ENCODE data around the gene COL24A1.

Gene COL24A1

DNA sequence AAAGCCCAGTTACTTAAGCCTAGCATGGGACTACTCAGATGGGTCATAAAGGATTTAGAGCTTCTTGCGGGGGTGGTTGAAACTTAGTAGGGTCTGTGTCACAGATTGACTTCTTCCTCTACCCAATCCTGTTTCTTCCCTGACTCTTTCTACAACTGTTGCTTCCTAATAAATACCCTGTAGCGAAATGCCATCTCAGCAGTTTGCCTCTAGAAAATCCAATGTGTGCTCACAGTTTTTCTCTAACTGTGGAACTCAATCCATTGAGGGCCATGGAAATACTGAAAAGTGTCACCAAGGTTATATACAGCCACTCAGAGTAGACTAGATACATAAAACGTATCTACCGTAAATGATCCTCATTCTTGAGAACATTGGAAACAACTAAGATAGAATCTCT is 217.7 kb downstream of the COL24A1 start:
- Histone ChIP-seq H3K79me2 (ENCODE audit: control insufficient read depth, insufficient read depth, low read length, poor library complexity) (no peaks in the 10 kb centered on the region), H3K4me3 (ENCODE audit: low read depth, low read length) (no peak overlapping the region), H3K79me1 (ENCODE audit: low read length) (no peaks in the 10 kb centered on the region), H3K18ac (ENCODE audit: low read length) (no peak overlapping the region), H3K27me3 (ENCODE audit: insufficient read depth, low read length) (no peaks in the 10 kb centered on the region), H2AFZ (ENCODE audit: insufficient read depth, low read length, poor library complexity) (no peak overlapping the region), H4K91ac (ENCODE audit: low read depth, low read length) (no peak overlapping the region), H3K14ac (ENCODE audit: low read length) (no peak overlapping the region), H3K9ac (ENCODE audit: low read length) (no peak overlapping the region), H3K27ac (ENCODE audit: low read depth, low read length) (no peak overlapping the region), H3K23ac (ENCODE audit: low read length) (no peak overlapping the region), H3K36me3 (ENCODE audit: control insufficient read depth in 1 of 2, insufficient read depth in 2 of 2, low read length in 2 of 2) (no peaks in the 10 kb centered on the region), H3K9me3 (ENCODE audit: insufficient read depth, low read depth, low read length) (no peaks in the 10 kb centered on the region), H2BK5ac (ENCODE audit: low read depth, low read length, poor library complexity) (no peak overlapping the region), H3K4me2 (ENCODE audit: low read length) (no peak overlapping the region), H2BK12ac (ENCODE audit: low read length) (no peak overlapping the region), H3K4ac (ENCODE audit: low read depth, low read length) (no peak overlapping the region), H4K8ac (ENCODE audit: low read depth, low read length) (no peak overlapping the region), H4K12ac (ENCODE audit: low read depth, low read length) (no peak overlapping the region), H2AK5ac (ENCODE audit: low read length) (no peak overlapping the region), H3K4me1 (ENCODE audit: control insufficient read depth in 1 of 2, insufficient read depth in 2 of 2, low read length in 2 of 2) (no peaks in the 10 kb centered on the region), H2BK120ac (ENCODE audit: insufficient read depth, low read length, poor library complexity) (no peak overlapping the region)
- no peak for DNase-seq
- no CpG with 5 or more reads among the region's 4 CpGs for WGBS (ENCODE audit: extremely low coverage, insufficient coverage, insufficient read length)

DNA sequence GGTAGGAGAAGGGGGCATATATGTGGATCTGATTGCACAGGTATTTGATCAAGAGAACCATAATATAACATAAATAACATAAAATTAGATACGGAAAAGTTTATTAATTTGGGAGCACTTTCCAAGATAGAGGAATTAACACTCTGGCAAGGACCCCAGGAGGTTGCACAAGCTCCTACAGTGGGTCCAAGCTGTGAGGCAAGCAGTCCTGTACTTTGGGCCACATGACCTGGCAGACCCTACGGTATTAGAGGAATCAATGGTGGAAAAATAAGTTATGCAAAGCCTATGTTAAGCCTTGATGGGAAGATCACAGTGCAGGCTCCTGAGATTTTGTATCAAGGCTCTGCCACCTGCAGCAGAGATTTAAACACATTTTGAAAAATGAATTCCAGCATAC is 220.1 kb downstream of the COL24A1 start:
- H2AK5ac ChIP-seq (ENCODE audit: low read length): no peak overlapping the region
- H3K9me3 ChIP-seq (ENCODE audit: insufficient read depth, low read depth, low read length): no peaks in the 10 kb centered on the region
- H2BK5ac ChIP-seq (ENCODE audit: low read depth, low read length, poor library complexity): no peak overlapping the region
- no peaks in the 10 kb centered on the region for H3K79me2 ChIP-seq (ENCODE audit: control insufficient read depth, insufficient read depth, low read length, poor library complexity)
- no peaks in the 10 kb centered on the region for H3K4me1 ChIP-seq (ENCODE audit: control insufficient read depth in 1 of 2, insufficient read depth in 2 of 2, low read length in 2 of 2)
- WGBS (ENCODE audit: extremely low coverage, insufficient coverage, insufficient read length): no CpG with 5 or more reads among the region's 2 CpGs
- H4K12ac ChIP-seq (ENCODE audit: low read depth, low read length): no peak overlapping the region
- no peak overlapping the region for H3K4me3 ChIP-seq (ENCODE audit: low read depth, low read length)
- no peaks in the 10 kb centered on the region for H3K79me1 ChIP-seq (ENCODE audit: low read length)
- H3K23ac ChIP-seq (ENCODE audit: low read length): no peak overlapping the region
- H3K9ac ChIP-seq (ENCODE audit: low read length): no peak overlapping the region
- H2AFZ ChIP-seq (ENCODE audit: insufficient read depth, low read length, poor library complexity): no peak overlapping the region
- no peak for DNase-seq
- no peaks in the 10 kb centered on the region for H3K27me3 ChIP-seq (ENCODE audit: insufficient read depth, low read length)
- H4K8ac ChIP-seq (ENCODE audit: low read depth, low read length): no peak overlapping the region
- H3K36me3 ChIP-seq (ENCODE audit: control insufficient read depth in 1 of 2, insufficient read depth in 2 of 2, low read length in 2 of 2): no peaks in the 10 kb centered on the region
- no peak overlapping the region for H3K27ac ChIP-seq (ENCODE audit: low read depth, low read length)
- H3K14ac ChIP-seq (ENCODE audit: low read length): no peak overlapping the region
- H2BK12ac ChIP-seq (ENCODE audit: low read length): no peak overlapping the region
- H3K4me2 ChIP-seq (ENCODE audit: low read length): no peak overlapping the region
- H2BK120ac ChIP-seq (ENCODE audit: insufficient read depth, low read length, poor library complexity): no peak overlapping the region
- H3K4ac ChIP-seq (ENCODE audit: low read depth, low read length): no peak overlapping the region
- H4K91ac ChIP-seq (ENCODE audit: low read depth, low read length): no peak overlapping the region
- H3K18ac ChIP-seq (ENCODE audit: low read length): no peak overlapping the region

DNA sequence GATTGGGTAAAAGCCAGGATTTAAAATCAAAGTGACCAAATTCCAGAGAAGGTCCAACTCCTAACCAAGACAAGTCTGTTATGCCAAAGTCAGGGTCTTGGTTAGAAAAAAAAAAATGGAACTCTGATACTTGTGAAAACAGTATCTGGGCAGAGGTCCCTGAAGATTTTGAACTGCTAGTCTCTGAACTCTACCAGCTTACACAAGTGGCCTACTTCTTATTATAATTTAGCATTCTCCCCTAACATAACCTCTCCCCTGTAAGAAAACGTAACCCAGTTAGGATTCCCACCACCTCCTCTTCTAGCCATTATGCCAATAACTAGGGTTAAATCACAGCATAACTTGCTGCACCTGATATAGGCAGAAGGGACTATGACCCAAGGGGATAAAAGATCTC is 220.5 kb downstream of the COL24A1 start:
- H3K14ac ChIP-seq (ENCODE audit: low read length): no peak overlapping the region
- H4K91ac ChIP-seq (ENCODE audit: low read depth, low read length): no peak overlapping the region
- no peak for DNase-seq
- H2BK120ac ChIP-seq (ENCODE audit: insufficient read depth, low read length, poor library complexity): no peak overlapping the region
- H3K4me3 ChIP-seq (ENCODE audit: low read depth, low read length): no peak overlapping the region
- H3K27ac ChIP-seq (ENCODE audit: low read depth, low read length): no peak overlapping the region
- H3K79me2 ChIP-seq (ENCODE audit: control insufficient read depth, insufficient read depth, low read length, poor library complexity): no peaks in the 10 kb centered on the region
- no peak overlapping the region for H3K4me2 ChIP-seq (ENCODE audit: low read length)
- H3K9me3 ChIP-seq (ENCODE audit: insufficient read depth, low read depth, low read length): no peaks in the 10 kb centered on the region
- no peak overlapping the region for H2AFZ ChIP-seq (ENCODE audit: insufficient read depth, low read length, poor library complexity)
- H3K18ac ChIP-seq (ENCODE audit: low read length): no peak overlapping the region
- H4K8ac ChIP-seq (ENCODE audit: low read depth, low read length): no peak overlapping the region
- no peak overlapping the region for H2BK5ac ChIP-seq (ENCODE audit: low read depth, low read length, poor library complexity)
- H3K23ac ChIP-seq (ENCODE audit: low read length): no peak overlapping the region
- no peak overlapping the region for H2AK5ac ChIP-seq (ENCODE audit: low read length)
- no peaks in the 10 kb centered on the region for H3K36me3 ChIP-seq (ENCODE audit: control insufficient read depth in 1 of 2, insufficient read depth in 2 of 2, low read length in 2 of 2)
- H3K4me1 ChIP-seq (ENCODE audit: control insufficient read depth in 1 of 2, insufficient read depth in 2 of 2, low read length in 2 of 2): no peaks in the 10 kb centered on the region
- H3K27me3 ChIP-seq (ENCODE audit: insufficient read depth, low read length): no peaks in the 10 kb centered on the region
- no peak overlapping the region for H2BK12ac ChIP-seq (ENCODE audit: low read length)
- H4K12ac ChIP-seq (ENCODE audit: low read depth, low read length): no peak overlapping the region
- no peaks in the 10 kb centered on the region for H3K79me1 ChIP-seq (ENCODE audit: low read length)
- H3K9ac ChIP-seq (ENCODE audit: low read length): no peak overlapping the region
- WGBS (ENCODE audit: extremely low coverage, insufficient coverage, insufficient read length): no CpG with 5 or more reads among the region's 1 CpG
- no peak overlapping the region for H3K4ac ChIP-seq (ENCODE audit: low read depth, low read length)

DNA sequence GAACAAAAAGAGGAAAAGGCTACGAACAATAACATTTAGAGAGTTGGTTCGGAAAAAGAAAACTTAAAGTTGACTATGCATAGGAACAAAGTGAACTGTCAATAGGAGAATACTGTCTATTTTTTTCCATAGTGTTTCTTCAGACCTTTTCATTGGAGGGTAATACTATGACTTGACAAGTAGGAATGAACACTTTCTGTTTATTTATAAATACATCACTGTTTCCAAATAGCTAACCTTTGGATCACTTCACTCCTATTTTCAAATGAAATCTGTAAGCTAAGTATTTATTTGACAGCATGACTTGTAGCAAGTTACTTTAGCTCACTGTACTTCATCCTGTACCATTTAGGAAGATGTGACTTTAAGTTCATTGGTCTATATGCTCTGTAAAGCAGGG is 221.3 kb downstream of the COL24A1 start:
- WGBS (ENCODE audit: extremely low coverage, insufficient coverage, insufficient read length): no CpG with 5 or more reads among the region's 2 CpGs

More for the DNA sequence above, 221.3 kb downstream of the COL24A1 start:
- Histone ChIP-seq H4K12ac (ENCODE audit: low read depth, low read length) (no peak overlapping the region), H3K27me3 (ENCODE audit: insufficient read depth, low read length) (no peaks in the 10 kb centered on the region), H4K91ac (ENCODE audit: low read depth, low read length) (no peak overlapping the region), H2AK5ac (ENCODE audit: low read length) (no peak overlapping the region), H2BK120ac (ENCODE audit: insufficient read depth, low read length, poor library complexity) (no peak overlapping the region), H4K8ac (ENCODE audit: low read depth, low read length) (no peak overlapping the region), H3K79me1 (ENCODE audit: low read length) (no peaks in the 10 kb centered on the region), H2BK12ac (ENCODE audit: low read length) (no peak overlapping the region), H3K4me1 (ENCODE audit: control insufficient read depth in 1 of 2, insufficient read depth in 2 of 2, low read length in 2 of 2) (no peaks in the 10 kb centered on the region), H3K79me2 (ENCODE audit: control insufficient read depth, insufficient read depth, low read length, poor library complexity) (no peaks in the 10 kb centered on the region), H3K23ac (ENCODE audit: low read length) (no peak overlapping the region), H3K9ac (ENCODE audit: low read length) (no peak overlapping the region), H3K27ac (ENCODE audit: low read depth, low read length) (no peak overlapping the region), H3K18ac (ENCODE audit: low read length) (no peak overlapping the region), H3K36me3 (ENCODE audit: control insufficient read depth in 1 of 2, insufficient read depth in 2 of 2, low read length in 2 of 2) (no peaks in the 10 kb centered on the region), H3K9me3 (ENCODE audit: insufficient read depth, low read depth, low read length) (no peaks in the 10 kb centered on the region), H3K14ac (ENCODE audit: low read length) (no peak overlapping the region), H3K4me2 (ENCODE audit: low read length) (no peak overlapping the region), H2AFZ (ENCODE audit: insufficient read depth, low read length, poor library complexity) (no peak overlapping the region), H3K4ac (ENCODE audit: low read depth, low read length) (no peak overlapping the region), H3K4me3 (ENCODE audit: low read depth, low read length) (no peak overlapping the region), H2BK5ac (ENCODE audit: low read depth, low read length, poor library complexity) (no peak overlapping the region)
- DNase-seq: no peak
